Lung microvascular endothelial cell (primary cell): ENCODE data around the gene DPP8. TPM values are rescaled to one million over a fixed set of nuclear protein-coding genes. Genes with fewer than 3 reads are reported as not detected.
A peak's percentile ranks its signal among the peaks of the same experiment; 100 is the strongest.

Source experiments
- DNase-seq, 2 donors: peaks; one replicate each; pipeline versions ENCODE4 v3.0.0 to v3.0.0-alpha.2; 2010; ENCODE audit warnings: low read depth in 2 of 2
- total RNA-seq: library from RNA; depleted of rRNA; stranded (reverse); fragments of >200 nt; gene quantifications from 2 replicates; pipeline ENCODE4 v1.2.1, GENCODE V29; 2014

The DPP8 gene
- total RNA-seq, 1 donor from 2014 or later = 54.6 TPM

DNA sequence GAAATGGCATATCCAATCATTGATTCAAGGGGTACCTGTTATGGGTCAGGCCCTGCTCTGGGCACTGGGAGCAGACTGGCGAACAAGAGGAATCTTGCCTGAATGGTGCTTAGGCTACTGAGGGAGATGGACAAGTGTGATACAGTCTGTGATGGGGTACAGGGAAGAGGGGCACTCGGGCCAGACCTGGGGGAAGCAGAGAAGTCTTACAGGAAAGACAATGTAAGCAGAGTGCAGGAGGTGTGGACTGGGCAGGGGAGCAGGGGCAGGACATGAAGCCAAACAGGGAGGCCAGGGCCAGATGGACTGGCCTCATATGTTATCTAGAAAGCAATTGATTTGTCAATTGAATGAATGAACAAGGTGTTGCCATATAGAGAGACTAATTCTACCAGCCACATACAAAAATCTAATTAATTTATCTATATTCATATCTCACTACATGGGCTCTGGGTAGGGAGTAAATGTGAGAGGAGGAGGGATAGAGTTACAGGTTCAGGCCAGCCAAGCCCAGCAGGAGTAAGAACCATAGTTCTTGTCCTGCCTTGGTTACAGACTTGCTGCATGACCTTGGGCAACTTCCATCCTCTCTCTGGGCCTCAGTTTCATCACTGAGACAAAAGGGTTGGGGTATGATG, 91.2 kb downstream of the DPP8 start:
- DNase-seq = no peak

DNA sequence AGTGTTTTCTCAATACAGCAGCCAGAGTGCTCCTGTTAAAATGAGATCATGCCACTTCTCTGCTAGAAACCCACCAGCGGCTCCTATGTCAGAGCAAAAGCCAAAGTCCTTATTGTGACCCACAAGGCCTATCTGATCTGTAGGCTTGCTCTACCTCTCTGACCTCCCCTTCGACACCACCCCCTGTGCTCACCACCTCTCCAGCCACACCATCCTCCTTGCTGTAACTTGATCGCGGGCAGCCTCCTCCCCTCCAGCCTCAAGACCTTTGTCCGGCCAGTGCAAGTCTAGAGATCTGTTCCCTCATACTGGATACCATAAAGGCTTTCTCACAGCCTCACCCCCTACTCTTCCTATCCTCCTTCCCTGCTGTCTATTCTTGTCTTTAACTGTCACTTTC, 92.8 kb downstream of the DPP8 start:
- no peak for DNase-seq

DNA sequence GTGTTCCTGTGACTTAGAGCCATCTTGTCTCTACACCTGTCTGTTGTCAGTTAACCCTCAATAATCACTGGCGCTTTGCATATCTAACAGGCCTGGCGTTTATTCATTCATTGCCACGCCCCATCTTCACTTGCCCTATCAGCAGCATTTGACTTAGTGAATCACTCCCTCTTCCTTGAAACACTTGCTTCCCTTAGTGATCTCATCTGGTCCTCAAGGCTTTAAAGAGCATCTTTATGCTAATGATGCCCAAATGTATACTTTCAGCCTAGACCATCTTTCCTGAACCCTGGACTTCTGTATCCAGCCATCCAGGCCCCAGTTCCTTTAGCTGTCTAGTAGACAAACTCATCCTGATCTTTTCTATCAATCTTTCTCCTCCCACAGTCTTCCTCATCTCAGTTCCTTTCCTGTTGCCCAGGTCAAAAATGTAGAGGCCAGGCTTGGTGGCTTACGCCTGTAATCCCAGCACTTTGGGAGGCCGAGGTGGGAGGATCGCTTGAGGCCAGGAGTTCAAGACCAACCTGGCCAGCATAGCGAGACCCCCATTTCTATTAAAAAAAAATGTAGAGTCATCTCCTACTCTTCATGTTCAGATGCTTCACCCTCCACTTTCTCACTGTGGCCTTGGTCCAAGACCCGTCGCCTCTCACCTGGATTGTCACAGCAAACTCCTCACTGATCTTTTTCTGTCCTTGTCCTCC, 93.4 kb downstream of the DPP8 start:
- no peak for DNase-seq

DNA sequence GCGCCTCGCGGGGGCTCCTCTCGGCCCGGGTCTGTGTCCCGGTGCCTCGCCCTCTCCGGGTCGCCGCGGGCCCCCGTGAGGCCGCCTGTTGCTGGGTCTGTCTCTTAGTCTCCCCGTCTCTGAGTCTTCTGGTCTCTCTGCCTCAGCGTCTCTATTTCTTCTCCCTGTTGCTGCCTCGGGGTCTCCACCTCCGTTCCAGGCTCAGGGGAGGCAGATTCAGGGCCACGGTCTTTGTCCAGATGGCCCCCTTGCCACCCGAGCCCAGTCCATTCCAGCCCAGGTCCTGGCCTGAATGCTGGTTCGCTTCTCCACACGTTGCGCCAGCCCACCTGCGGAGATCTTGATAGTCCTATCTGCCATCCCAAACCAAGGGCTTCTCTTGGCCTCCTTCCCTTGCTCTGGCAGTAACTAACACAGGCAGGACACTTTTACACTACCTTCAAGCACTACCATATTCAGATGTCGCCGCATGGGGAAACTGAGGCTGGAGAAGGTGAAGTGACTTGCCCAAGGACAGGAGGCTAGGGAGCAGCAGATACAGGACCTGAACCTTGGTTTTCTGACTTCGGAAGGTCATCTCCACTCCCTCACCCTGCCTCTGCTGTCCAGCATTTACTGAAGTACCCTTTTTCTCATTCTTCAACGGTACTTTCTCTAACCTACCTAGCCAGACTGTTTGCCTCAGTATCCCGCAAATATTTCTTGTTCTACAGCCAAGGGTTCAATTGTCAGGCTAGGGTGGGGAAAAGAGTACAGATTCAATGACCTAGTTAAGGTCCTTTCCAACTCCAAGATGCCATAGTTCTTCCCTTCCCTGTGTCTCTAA, 94.1 kb downstream of the DPP8 start:
- no peak for DNase-seq

DNA sequence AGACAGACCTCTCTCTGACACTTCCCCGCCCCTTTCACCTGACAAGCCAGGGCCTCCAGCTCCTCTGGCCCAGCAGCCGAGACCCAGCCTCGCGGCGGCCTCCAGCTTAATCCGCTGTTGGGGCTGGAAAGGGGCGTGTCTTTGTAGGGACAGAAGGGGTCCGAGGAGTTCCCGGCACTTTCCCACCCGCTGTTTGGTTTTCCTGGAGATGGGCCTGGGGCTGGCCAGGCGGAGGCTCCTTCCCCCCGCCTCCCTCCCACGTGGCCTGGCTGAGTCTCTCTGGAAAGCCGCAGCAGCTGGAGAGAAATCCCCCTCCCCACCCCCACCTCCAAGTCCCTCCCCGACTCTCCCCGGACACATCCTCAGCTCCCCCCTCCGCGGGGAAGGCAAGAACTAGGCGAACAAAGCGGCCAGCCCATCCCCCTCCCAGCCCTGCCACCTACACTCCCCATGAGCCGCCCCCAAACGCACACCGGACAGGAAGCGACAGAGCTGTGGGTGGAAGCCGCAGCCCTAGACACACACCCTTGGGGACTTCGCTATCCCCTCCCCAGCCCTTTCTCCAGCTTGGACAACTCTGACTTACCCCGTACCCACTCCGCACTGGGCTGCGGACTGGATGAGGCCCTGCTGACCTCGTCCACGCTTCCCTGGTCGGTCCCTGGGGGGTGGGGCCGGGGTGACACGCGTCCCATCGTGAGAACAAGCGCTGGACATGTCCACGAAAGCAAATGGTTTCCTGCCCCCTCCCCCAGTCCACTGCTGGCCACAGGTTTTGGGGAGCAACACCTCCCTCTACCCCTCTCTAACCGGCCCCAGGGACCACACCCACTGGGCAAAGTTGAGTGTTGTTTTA, 95.9 kb downstream of the DPP8 start:
- DNase-seq = peak in 1 of 2 donors; percentile 15

DNA sequence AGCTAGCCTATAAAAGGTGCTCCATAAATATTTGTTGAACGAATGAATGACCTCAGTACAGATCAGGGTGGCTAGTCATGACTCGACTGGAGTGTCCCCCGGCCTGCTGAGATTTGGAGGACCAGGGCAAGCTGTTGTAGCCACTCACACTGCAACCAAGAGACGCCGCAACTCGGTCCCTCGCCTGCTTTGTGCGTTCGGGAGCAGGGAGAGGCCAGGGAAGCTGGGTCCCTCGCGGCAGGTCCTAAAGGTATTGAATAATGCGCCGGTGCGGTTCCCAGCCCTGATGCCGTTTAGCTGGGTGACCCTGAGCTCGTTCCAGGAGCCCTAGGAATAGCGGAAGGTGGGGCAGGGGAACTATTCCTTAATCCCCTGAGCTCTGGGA, 96.5 kb downstream of the DPP8 start:
- no peak for DNase-seq

DNA sequence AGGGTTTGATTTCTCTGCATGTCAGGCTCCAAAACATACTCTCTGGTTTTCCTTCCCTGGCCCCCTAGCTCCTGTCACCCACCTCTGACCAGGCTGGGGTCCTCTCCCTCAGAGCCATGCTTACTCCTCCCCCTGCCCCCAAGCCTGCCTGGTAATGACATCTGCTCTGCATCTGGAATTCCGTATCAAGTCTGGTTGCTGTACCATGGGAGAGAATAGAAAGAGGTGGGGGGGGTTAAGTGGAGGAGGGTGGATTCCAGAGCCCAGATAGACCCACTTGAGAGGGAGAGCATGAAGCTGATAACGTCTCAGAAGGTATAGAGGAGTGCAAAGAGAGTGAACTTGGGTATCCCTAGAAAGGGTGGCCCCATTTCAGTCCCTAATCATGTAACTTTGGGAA, 98.9 kb downstream of the DPP8 start:
- no peak for DNase-seq

DNA sequence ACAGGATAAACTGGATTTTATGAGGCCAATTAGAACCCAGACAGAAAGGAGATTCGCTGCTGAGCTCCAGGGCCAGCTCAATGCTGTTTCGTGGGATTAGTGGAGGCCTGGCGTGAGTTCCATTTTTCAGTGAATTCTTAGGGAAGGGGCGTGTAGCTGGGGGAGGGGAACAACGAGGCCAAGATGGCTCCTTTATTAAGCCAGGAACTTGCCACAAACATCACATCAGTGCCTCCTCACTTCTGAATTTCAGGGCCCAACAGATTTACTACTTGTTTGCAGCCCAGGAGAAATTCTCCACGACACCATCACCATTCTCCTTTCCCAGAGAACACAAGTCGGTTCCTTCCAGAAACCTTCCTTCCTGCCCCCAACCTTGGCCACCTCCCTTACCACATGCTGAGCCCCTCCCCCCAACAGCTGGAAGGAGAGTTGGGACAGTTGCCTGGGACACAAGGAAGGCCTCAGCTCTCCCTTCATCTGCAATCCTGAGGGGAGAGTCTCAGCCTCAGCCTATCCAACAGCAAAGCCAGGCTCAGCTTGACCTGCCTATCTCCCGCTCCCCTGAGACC, 100.6 kb downstream of the DPP8 start:
- DNase-seq = no peak

DNA sequence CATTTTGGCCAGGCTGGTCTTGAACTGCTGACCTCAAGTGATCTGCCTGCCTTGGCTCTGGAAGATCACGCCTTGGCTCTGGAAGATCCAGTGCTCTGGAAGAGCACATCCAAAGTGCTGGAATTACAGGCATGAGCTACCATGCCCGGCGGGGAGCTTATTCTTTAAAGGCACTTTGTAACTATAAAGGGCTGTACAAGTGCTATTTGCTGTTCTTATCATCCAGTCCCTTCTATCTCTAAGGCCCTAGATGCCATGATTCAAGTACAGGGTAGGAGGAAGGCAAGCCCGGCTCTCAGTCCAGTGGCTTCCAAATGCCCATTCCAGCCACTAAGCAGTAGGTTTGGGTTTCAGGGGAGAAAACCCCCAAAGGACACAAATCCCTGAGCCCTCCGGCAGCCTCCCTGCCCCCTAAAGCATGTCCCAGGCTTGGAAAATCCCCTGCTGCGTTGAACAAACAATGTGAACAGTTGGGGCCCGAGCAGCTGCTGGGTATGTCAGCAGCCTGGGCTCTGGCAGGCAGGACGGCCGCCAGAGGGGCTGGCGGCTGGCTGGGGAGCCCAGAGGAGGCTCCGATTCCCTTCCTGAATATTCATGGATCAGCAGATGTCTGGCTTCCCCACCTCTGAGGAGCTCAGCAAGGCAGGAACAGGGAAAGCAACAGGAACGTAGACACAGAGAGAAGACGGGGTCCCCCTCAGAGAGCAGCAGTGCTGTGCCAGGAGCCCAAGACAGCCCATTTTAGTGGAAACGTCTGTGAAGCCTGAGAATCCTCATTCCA, 102.5 kb downstream of the DPP8 start:
- peak in 1 of 2 donors; percentile 54 for DNase-seq

DNA sequence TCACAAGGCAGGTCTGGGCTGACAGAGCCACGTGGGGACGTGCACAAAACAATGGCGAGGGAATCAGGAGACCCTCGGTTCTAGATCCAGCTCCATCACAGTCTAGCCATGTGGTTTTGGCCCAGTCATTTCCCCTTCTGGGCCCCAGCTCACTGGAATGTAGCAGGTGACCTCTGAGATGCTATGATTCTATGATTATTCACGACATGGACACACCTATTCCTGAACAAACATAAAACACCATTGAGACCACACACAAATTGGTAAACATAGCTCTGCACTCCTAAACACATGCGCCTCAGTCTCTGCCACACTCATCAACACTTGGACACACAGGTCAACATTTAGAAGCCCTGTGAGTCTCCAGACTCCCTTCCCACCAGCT, 103.7 kb downstream of the DPP8 start:
- no peak for DNase-seq

DNA sequence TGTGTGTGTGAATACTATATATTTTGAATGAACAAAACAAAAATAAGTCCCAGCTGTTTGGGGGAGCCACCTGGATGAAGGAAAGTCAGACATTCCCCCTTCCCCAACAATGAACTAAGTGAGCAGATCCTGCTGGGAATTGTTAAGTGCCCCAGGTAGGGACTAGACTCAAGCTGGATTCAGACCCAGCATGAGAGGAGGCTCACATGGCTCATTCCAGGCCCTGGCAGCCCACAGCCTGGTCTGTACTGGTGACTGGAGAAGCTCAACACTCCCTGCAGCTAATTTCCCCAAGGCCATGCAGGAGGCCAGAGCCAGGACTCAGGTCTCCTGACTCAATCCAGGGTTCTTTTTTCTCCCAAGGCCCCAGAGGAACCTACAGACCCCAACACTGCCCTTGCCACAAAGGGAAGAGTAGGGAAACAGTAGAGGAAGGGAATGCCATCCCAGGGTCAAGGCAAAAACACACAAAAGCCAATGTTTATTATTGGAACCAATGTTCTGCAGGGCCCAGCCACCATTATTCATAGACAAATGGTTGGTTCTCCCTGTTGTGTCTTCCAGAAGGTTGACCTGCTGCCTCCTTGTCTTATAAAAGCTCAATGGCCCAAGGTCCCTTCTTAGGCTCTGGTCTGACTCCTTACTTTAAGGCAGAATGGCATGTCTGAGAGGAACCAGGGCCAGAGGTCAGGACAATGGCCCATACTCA, 104.3 kb downstream of the DPP8 start:
- DNase-seq = no peak

DNA sequence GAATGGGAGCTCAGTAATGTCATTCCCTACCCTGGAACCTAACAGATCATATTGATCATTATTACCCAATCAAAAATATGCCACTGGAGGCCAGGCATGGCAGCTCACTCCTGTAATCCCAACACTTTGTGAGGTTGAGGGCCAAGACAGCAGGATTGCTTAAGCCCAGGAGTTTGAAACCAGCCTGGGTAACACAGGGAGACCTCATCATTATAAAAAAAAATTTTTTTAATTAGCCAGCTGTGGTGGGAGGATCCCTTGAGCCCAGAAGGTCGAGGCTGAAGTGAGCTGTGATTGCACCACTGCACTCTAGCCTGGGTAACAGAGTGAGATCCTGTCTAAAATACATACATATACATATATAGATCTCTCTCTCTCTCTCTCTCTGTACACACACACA, 104.9 kb downstream of the DPP8 start:
- DNase-seq = no peak

DNA sequence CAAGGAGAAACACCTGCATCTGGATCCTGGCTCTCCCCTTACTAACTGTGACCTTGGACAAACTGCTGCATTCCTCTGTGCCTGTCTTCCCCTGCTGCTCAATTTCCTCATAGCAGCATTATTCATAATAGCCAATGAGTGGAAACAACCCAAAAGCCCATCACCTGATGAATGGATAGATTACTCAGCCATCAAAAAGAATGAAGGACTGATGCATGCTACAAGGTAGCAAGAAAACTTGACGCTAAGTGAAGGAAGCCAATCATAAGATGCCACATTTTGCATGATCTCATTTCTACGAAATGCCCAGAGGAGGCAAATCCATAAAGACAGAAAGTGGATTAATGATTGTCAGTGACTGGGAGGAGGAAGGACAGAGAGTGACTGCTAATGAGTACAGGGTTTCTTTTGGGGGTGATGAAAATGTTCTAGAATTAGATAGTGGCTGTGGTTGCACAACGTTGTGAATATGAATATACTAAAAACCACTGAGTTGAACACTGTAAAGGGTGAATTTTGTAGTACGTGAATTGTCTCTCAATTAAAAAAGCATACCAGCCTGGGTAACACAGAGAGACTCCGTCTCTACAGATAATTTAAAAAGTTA, 105.9 kb downstream of the DPP8 start:
- no peak for DNase-seq

DNA sequence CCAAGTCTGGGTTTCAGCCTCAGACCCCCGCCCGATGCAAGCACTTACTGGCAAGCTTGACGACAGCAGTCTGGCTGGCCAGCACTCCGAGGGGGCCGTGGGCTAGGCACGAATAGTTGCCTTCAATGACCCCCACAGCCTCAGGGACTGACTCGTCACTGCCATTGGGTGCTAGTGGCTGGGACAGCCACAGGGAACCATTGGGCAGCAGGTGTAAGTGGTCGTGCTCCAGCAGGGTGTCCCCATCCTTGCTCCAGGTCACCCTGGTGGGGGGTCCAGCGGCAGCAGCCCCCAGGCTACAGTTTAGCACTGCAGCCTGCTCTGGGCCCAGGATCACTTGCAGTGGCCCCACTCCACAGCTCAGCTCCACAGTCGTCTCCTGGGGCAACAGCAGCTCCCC, 106.5 kb downstream of the DPP8 start:
- no peak for DNase-seq

DNA sequence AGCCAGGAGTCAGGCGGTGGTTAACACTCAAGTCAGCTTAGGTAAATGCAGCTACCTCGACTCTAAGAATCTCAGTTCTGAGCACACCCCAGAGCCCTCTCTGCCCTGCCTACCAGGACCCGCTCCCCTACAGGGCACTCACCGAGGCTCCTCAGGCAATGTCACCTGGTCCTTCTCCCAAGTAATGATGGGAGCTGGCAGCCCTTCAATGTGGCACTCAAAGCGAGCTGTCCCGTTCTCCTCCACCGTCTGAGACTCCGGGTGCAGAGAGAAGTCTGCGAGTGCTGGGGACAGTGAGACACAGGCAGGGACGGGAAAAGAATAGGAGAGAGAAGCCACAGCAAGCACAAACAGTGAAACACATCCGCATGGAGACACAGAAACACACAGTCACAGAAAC, 107.5 kb downstream of the DPP8 start:
- DNase-seq = no peak

DNA sequence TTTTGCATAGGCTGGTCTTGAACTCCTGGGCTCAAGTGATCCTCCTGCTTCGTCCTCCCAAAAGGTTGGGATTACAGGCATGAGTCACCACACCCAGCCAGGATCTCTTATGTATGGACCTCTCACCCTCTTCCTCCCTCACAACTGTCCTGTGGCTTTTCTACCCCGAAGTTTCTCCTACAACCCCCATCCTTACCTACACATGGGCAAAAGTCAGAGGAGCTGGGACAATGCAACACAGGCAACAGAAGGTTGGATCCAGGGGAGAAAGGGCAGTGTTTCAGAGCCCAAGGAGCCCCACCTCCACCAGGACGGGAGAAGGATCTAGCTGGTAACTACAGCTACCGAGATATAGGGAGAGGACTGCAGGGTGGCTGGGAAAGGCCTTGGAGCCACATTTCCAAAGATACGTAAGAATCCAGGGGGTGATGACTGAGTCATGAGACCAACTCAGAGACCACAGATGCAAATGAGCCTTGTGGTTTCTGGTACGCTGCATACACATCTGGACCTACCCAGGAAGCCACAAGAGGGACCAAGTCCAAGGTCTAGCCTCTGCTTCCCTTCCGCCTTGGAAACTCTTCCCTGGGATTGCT, 108.4 kb downstream of the DPP8 start:
- no peak for DNase-seq

DNA sequence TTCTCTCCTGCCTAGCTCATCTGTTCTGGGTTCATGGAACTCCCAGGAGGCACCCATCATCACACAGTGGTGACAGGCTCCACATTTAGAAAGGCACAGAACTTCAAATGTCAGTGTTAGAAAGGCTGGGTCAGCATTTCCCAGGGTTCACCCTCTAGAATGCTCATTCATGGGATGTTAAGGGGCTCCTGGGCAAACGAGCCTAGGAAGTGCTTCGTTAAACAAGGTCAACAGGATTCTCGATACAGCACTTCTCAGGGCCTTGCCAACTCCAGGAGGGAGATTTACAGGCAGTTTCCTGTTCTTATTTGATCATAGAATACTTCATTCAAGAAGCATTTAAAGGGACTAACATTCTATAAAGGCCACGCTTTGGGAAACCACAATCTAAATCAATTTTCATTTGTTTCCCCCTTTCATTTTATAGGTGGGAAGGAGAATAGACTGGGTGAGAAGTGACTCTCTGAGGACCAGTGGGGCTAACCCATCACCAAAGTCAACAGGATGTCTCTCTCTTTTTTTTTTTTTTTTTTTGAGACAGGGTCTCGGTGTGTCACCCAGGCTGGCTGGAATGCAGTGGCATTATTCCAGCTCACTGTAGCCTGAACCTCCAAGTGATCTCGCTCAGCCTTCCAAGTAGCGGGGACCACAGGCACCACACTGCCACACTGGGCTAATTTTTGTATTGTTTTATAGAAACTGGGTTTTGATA, 109.0 kb downstream of the DPP8 start:
- peak in 1 of 2 donors; percentile 19 for DNase-seq

DNA sequence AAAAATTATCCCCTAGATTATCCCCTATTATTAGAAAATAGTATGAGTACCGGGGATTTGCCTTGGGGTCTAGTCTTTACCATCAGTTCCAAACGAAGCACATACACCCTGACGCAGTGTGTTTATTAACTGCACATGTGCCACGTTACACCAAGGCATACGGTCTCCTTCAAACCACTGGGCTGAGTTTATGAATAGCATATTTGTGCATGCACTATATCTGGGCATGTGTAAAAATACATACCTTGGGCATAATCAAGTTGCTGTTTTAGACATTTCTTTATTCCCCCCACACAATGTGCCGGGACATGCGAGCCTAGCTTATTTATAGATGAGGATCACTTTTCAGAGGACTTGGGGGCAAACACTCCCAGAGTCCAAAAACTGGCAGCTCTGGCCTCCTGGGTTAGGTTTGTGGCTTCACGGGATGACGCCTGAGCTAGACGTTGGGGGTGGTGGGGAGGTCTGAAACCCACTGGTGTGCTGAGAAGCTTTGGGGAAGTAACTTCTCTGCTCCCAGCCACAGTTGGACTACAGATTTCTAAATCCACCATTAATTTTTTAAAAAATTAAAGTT, 111.0 kb downstream of the DPP8 start:
- DNase-seq = no peak
